A549 treated with AZD2906 at 1 μM for 4 hours (cell line): ENCODE data around the gene VANGL1. TPM values are rescaled to one million over a fixed set of nuclear protein-coding genes. Genes with fewer than 3 reads are reported as not detected.

Source experiments
- total RNA-seq: library from RNA; stranded (reverse); fragments of 200-300 nt; extraction: Qiagen RNA extraction; gene quantifications from 5 replicates; pipeline ENCODE4 v1.2.3, GENCODE V29; 2022

The VANGL1 gene
- 16.3 to 21.1 TPM (median 20.8 TPM) in 5 replicates for total RNA-seq

DNA sequence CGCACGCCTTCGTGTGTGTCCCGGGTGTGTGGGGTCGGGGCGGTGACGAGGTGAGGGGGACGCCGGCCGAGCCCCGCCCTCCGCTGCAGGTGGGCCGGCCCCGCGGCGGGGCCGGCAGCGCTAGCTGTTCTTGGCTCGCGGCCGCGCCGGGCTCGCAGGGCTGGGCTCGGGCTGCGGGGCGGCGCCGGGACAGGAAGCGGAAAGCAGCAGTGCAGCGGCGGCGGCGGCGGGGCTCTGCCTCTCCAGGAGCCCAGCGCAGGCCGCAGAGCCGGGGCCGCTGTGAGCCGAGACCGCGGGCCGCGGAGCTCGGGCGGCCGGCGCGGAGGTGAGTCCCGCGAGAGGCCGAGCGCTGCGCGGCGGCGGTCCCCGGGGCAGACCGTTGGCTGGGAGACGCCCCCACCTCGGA, at the start of gene VANGL1:
Gene VANGL1 (plus strand): TSS at position 209 of the 406 bp plus-strand sequence. CDS start 9,444 bp downstream, outside the sequence.

Other genes with a start within 250 kb of the VANGL1 start
- not detected in 5 replicates for gene CASQ2, start 126.7 kb downstream of the VANGL1 start, total RNA-seq
- 0.02 TPM in 1 of 5 replicates, not detected in the others for gene NHLH2, start 199.2 kb downstream of the VANGL1 start, total RNA-seq